ENCODE measurements around the gene ATOH8. TPM values are rescaled to one million over a fixed set of nuclear protein-coding genes. Genes with fewer than 3 reads are reported as not detected.

Gene ATOH8
- total RNA-seq, 1 donor from 2014 or later, result 1.9 TPM

GRCh38 chr2:85734015-85734414 lies 19.8 kb upstream of the ATOH8 start:
- H3K27ac Mint-ChIP-seq (ENCODE audit: unreplicated experiment), result no peak overlapping the region
- no peak overlapping the region for H2AFZ ChIP-seq (ENCODE audit: low read depth, low read length)
- H3K9me3 Mint-ChIP-seq (ENCODE audit: unreplicated experiment), result peaks cover 1% of the 10 kb centered on the region
- peaks cover 4% of the 10 kb centered on the region for H3K4me1 ChIP-seq (ENCODE audit: insufficient read depth, low read length)
- H3K4me1 Mint-ChIP-seq (ENCODE audit: low read depth, unreplicated experiment), result no peaks in the 10 kb centered on the region
- H3K79me2 ChIP-seq (ENCODE audit: insufficient read depth, low read length), result no peaks in the 10 kb centered on the region
- no peaks in the 10 kb centered on the region for H4K20me1 ChIP-seq (ENCODE audit: insufficient read depth, low read length)
- DNase-seq (ENCODE audit: low read depth) (no peak), FAIRE-seq (no peak)
- TF ChIP-seq, protein P1, sequence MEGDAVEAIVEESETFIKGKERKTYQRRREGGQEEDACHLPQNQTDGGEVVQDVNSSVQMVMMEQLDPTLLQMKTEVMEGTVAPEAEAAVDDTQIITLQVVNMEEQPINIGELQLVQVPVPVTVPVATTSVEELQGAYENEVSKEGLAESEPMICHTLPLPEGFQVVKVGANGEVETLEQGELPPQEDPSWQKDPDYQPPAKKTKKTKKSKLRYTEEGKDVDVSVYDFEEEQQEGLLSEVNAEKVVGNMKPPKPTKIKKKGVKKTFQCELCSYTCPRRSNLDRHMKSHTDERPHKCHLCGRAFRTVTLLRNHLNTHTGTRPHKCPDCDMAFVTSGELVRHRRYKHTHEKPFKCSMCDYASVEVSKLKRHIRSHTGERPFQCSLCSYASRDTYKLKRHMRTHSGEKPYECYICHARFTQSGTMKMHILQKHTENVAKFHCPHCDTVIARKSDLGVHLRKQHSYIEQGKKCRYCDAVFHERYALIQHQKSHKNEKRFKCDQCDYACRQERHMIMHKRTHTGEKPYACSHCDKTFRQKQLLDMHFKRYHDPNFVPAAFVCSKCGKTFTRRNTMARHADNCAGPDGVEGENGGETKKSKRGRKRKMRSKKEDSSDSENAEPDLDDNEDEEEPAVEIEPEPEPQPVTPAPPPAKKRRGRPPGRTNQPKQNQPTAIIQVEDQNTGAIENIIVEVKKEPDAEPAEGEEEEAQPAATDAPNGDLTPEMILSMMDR (IDR thresholded peaks at IDR 0.05; ENCODE audit: insufficient read depth, low read depth, low read length), result no peak
- TF ChIP-seq EZH2 (IDR thresholded peaks at IDR 0.05; ENCODE audit: insufficient read depth, low read length), result no peak
- no peak overlapping the region for H3K9ac ChIP-seq (ENCODE audit: low read length)
- no peaks in the 10 kb centered on the region for H3K9me3 ChIP-seq (ENCODE audit: insufficient read depth, low read depth, low read length)
- no peaks in the 10 kb centered on the region for H3K27me3 ChIP-seq (ENCODE audit: insufficient read depth, low read length)
- no peak overlapping the region for H3K27ac ChIP-seq (ENCODE audit: low read depth, low read length)
- no peak overlapping the region for H3K4me3 ChIP-seq (ENCODE audit: insufficient read depth, low read depth, low read length)
- no peaks in the 10 kb centered on the region for H3K36me3 ChIP-seq (ENCODE audit: insufficient read depth, low read length)
- H3K27me3 Mint-ChIP-seq (ENCODE audit: low read depth, unreplicated experiment), result peaks cover 63% of the 10 kb centered on the region
- no peaks in the 10 kb centered on the region for H3K36me3 Mint-ChIP-seq (ENCODE audit: low read depth, unreplicated experiment)
- H3K4me2 ChIP-seq (ENCODE audit: low read length), result no peak overlapping the region
- H3K4me3 Mint-ChIP-seq (ENCODE audit: unreplicated experiment), result no peak overlapping the region

DNA sequence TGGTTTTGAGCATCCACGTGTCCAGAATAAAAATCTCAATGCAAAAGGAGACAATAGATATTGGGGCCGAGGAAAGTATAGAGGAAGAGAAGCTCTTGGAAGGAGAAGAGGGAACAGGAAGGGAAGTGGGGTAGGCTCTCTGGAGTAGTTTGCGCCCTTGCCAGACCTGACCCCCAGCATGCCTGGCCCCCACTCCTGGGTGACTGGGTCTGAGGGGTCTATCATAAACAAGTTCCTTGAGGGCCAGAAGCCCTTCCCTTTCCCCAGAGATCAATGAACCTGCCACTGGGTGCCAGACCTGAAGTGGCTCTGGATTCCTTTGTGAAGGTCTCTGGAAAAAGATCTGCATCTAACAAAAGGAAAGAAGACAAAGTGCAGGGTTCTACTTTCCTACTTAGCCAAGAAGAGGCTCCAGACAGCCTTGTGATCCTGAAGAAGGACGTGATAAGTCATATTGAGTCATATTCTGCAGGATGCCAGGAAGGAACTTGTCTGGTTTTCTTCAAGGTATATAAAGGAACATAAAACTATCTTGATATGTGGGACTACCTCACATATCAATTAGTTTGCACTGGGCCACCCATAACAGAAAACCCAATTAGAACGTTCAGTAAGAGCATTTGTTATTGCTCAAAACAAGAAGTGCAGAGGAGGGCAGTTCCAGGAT lies 18.7 kb upstream of the ATOH8 start:
- Histone ChIP-seq H3K4me1 (ENCODE audit: insufficient read depth, low read length) (peaks cover 4% of the 10 kb centered on the region), H3K9me3 (ENCODE audit: insufficient read depth, low read depth, low read length) (no peaks in the 10 kb centered on the region), H3K79me2 (ENCODE audit: insufficient read depth, low read length) (no peaks in the 10 kb centered on the region), H3K27ac (ENCODE audit: low read depth, low read length) (no peak overlapping the region), H3K9ac (ENCODE audit: low read length) (no peak overlapping the region), H3K36me3 (ENCODE audit: insufficient read depth, low read length) (no peaks in the 10 kb centered on the region), H3K4me3 (ENCODE audit: insufficient read depth, low read depth, low read length) (no peak overlapping the region), H4K20me1 (ENCODE audit: insufficient read depth, low read length) (no peaks in the 10 kb centered on the region), H3K27me3 (ENCODE audit: insufficient read depth, low read length) (no peaks in the 10 kb centered on the region), H2AFZ (ENCODE audit: low read depth, low read length) (no peak overlapping the region), H3K4me2 (ENCODE audit: low read length) (no peak overlapping the region)
- Mint-ChIP-seq H3K4me1 (ENCODE audit: low read depth, unreplicated experiment) (no peaks in the 10 kb centered on the region), H3K27me3 (ENCODE audit: low read depth, unreplicated experiment) (peaks cover 59% of the 10 kb centered on the region), H3K4me3 (ENCODE audit: unreplicated experiment) (no peak overlapping the region), H3K9me3 (ENCODE audit: unreplicated experiment) (peaks cover 6% of the 10 kb centered on the region), H3K27ac (ENCODE audit: unreplicated experiment) (no peak overlapping the region), H3K36me3 (ENCODE audit: low read depth, unreplicated experiment) (peaks cover 1% of the 10 kb centered on the region)
- DNase-seq (ENCODE audit: low read depth) (peak; percentile 44), FAIRE-seq (no peak)
- TF ChIP-seq, protein P1 (IDR thresholded peaks at IDR 0.05; ENCODE audit: insufficient read depth, low read depth, low read length), result no peak
- no peak for TF ChIP-seq EZH2 (IDR thresholded peaks at IDR 0.05; ENCODE audit: insufficient read depth, low read length)

DNA sequence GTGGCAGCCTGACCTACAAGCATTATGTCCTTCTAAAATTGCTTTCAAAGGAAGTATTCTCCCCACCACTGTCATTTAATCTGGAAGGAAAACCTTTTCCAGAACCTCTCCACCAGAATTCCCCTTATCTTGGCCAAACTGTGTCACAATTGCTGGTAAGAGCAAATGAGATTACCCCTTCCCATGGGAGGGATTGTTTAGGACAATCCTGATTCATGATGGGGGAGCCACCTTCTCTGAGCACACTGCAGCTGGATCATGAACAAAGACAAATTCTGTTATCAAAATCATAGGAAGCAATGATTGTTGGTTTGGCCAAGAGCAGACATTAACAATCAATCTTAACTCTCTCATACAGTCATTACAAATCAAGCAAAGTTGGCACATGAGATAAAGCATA lies 18.1 kb upstream of the ATOH8 start:
- no peak overlapping the region for H3K9ac ChIP-seq (ENCODE audit: low read length)

More for the DNA sequence above, 18.1 kb upstream of the ATOH8 start:
- Mint-ChIP-seq H3K27me3 (ENCODE audit: low read depth, unreplicated experiment) (peaks cover 63% of the 10 kb centered on the region), H3K4me3 (ENCODE audit: unreplicated experiment) (no peak overlapping the region), H3K9me3 (ENCODE audit: unreplicated experiment) (peaks cover 9% of the 10 kb centered on the region), H3K4me1 (ENCODE audit: low read depth, unreplicated experiment) (no peaks in the 10 kb centered on the region), H3K27ac (ENCODE audit: unreplicated experiment) (no peak overlapping the region), H3K36me3 (ENCODE audit: low read depth, unreplicated experiment) (peaks cover 1% of the 10 kb centered on the region)
- Histone ChIP-seq H3K4me1 (ENCODE audit: insufficient read depth, low read length) (peaks cover 4% of the 10 kb centered on the region), H3K4me2 (ENCODE audit: low read length) (no peak overlapping the region), H4K20me1 (ENCODE audit: insufficient read depth, low read length) (no peaks in the 10 kb centered on the region), H3K36me3 (ENCODE audit: insufficient read depth, low read length) (no peaks in the 10 kb centered on the region), H3K79me2 (ENCODE audit: insufficient read depth, low read length) (no peaks in the 10 kb centered on the region), H2AFZ (ENCODE audit: low read depth, low read length) (no peak overlapping the region), H3K27ac (ENCODE audit: low read depth, low read length) (no peak overlapping the region), H3K9me3 (ENCODE audit: insufficient read depth, low read depth, low read length) (no peaks in the 10 kb centered on the region), H3K27me3 (ENCODE audit: insufficient read depth, low read length) (no peaks in the 10 kb centered on the region), H3K4me3 (ENCODE audit: insufficient read depth, low read depth, low read length) (no peak overlapping the region)
- FAIRE-seq (no peak), DNase-seq (ENCODE audit: low read depth) (no peak)
- TF ChIP-seq, protein P1 (IDR thresholded peaks at IDR 0.05; ENCODE audit: insufficient read depth, low read depth, low read length), result no peak
- no peak for TF ChIP-seq EZH2 (IDR thresholded peaks at IDR 0.05; ENCODE audit: insufficient read depth, low read length)
